IMR-90 (cell line): ENCODE measurements around the gene BCL2L13. TPM values are rescaled to one million over a fixed set of nuclear protein-coding genes. Genes with fewer than 3 reads are reported as not detected.

Experiments used
- ATAC-seq: fragments of 200-7000 bp; cut with Tn5 transposase; 2 replicates; pipeline ENCODE4 v1.9.1; 2020; ENCODE audit warnings: low read depth, mild to moderate bottlenecking, moderate library complexity
- BruUV-seq: library from RNA; stranded (reverse); fragments of 400-500 nt; replicated peaks from 2 replicates; lab custom pipeline; 2021; lab: Mats Ljungman, UMichigan
- CTCF ChIA-PET: fragments of 300-600 bp; formaldehyde crosslinking; extraction: SDS; loops from one replicate; lab custom pipeline; 2021; ENCODE audit warnings: antibody characterized with exemption; lab: Yijun Ruan, JAX
- POLR2A ChIA-PET: fragments of 300-600 bp; sonication (Branson Sonifier 250); formaldehyde crosslinking; loops from one replicate; lab custom pipeline; 2022; ENCODE audit warnings: antibody characterized with exemption; ENCODE audit not compliant: unreplicated experiment; lab: Charles Lee
- DNase-seq: peaks from one replicate; pipeline ENCODE4 v3.0.0; 2013
- H2AFZ ChIP-seq: replicated peaks from 2 replicates; pipeline ENCODE3; 2013; ENCODE audit warnings: low read length, mild to moderate bottlenecking; ENCODE audit not compliant: poor library complexity
- H2AK5ac ChIP-seq: 2 replicates; pipeline ENCODE4 v1.6.1; 2013; ENCODE audit warnings: low read depth, low read length, inconsistent platforms
- H2AK9ac ChIP-seq: replicated peaks from 2 replicates; pipeline ENCODE3; 2013; ENCODE audit warnings: mild to moderate bottlenecking, low read depth, low read length, moderate library complexity; ENCODE audit not compliant: poor library complexity
- H2BK120ac ChIP-seq: 2 replicates; pipeline ENCODE4 v1.6.1; 2013; ENCODE audit warnings: low read depth, low read length, inconsistent platforms
- H2BK15ac ChIP-seq: 3 replicates; pipeline ENCODE4 v1.6.1; 2013; ENCODE audit warnings: low read depth, low read length, inconsistent platforms
- H2BK20ac ChIP-seq: 2 replicates; pipeline ENCODE4 v1.6.1; 2013; ENCODE audit warnings: low read depth, mild to moderate bottlenecking, inconsistent platforms, low read length, moderate library complexity
- H2BK5ac ChIP-seq: 2 replicates; pipeline ENCODE4 v1.6.1; 2013; ENCODE audit warnings: mild to moderate bottlenecking, low read depth, low read length, inconsistent platforms; ENCODE audit not compliant: poor library complexity, severe bottlenecking
- H3K14ac ChIP-seq: replicated peaks from 2 replicates; pipeline ENCODE4 v1.6.1; 2013; ENCODE audit warnings: low read depth, low read length, inconsistent platforms
- H3K18ac ChIP-seq: 2 replicates; pipeline ENCODE4 v1.6.1; 2013; ENCODE audit warnings: low read depth, low read length, control low read depth
- H3K23ac ChIP-seq: 2 replicates; pipeline ENCODE4 v1.6.1; 2013; ENCODE audit warnings: low read depth, low read length, inconsistent platforms
- H3K27ac ChIP-seq: 2 replicates; pipeline ENCODE4 v1.5.1; 2013; ENCODE audit warnings: mild to moderate bottlenecking, control low read depth, low read length; ENCODE audit not compliant: insufficient read depth
- H3K27me3 ChIP-seq: 2 replicates; pipeline ENCODE4 v1.6.1; 2013; ENCODE audit warnings: low read length; ENCODE audit not compliant: control insufficient read depth, insufficient read depth
- H3K36me3 ChIP-seq: 2 replicates; pipeline ENCODE4 v1.6.1; 2013; ENCODE audit warnings: low read length, mixed read lengths; ENCODE audit not compliant: control insufficient read depth, insufficient read depth
- H3K4ac ChIP-seq: 2 replicates; pipeline ENCODE4 v1.6.1; 2013; ENCODE audit warnings: low read depth, low read length, inconsistent platforms
- H3K4me1 ChIP-seq: 2 replicates; pipeline ENCODE4 v1.6.1; 2013; ENCODE audit warnings: low read length, mixed read lengths; ENCODE audit not compliant: control insufficient read depth, insufficient read depth
- H3K4me2 ChIP-seq: 2 replicates; pipeline ENCODE4 v1.6.1; 2013; ENCODE audit warnings: low read depth, mild to moderate bottlenecking, control low read depth, low read length, moderate library complexity
- H3K4me3 ChIP-seq: 2 replicates; pipeline ENCODE4 v1.5.1; 2013; ENCODE audit warnings: low read depth, mild to moderate bottlenecking, control low read depth, low read length, moderate library complexity; ENCODE audit not compliant: insufficient read depth
- H3K56ac ChIP-seq: 2 replicates; pipeline ENCODE4 v1.6.1; 2013; ENCODE audit warnings: low read length, inconsistent platforms; ENCODE audit not compliant: insufficient read depth; ENCODE audit errors: extremely low read depth
- H3K79me1 ChIP-seq, 2 experiments: 2 replicates each; pipeline ENCODE4 v1.6.1; 2013; ENCODE audit warnings: low read length in 2 of 2, inconsistent platforms in 1 of 2, low read depth in 1 of 2
- H3K9ac ChIP-seq: 2 replicates; pipeline ENCODE4 v1.6.1; 2013; ENCODE audit warnings: low read depth, low read length, control low read depth
- H3K9me1 ChIP-seq: 2 replicates; pipeline ENCODE4 v1.6.1; 2013; ENCODE audit warnings: low read length, inconsistent platforms; ENCODE audit not compliant: insufficient read depth
- H3K9me3 ChIP-seq: 2 replicates; pipeline ENCODE4 v1.6.1; 2013; ENCODE audit warnings: low read length; ENCODE audit not compliant: control insufficient read depth, insufficient read depth
- H4K20me1 ChIP-seq: 2 replicates; pipeline ENCODE4 v1.6.1; 2013; ENCODE audit warnings: low read length, inconsistent platforms; ENCODE audit not compliant: insufficient read depth
- H4K5ac ChIP-seq: 2 replicates; pipeline ENCODE4 v1.6.1; 2013; ENCODE audit warnings: mild to moderate bottlenecking, low read depth, low read length, control low read depth
- H4K8ac ChIP-seq, 2 experiments: 2 replicates each; pipeline ENCODE4 v1.6.1; 2013; ENCODE audit warnings: low read depth in 2 of 2, low read length in 2 of 2, control low read depth in 1 of 2, inconsistent platforms in 1 of 2
- H4K91ac ChIP-seq: 2 replicates; pipeline ENCODE4 v1.6.1; 2013; ENCODE audit warnings: low read depth, low read length, inconsistent platforms; ENCODE audit not compliant: insufficient read depth
- BHLHE40 ChIP-seq: fragments of 150-350 bp; IDR thresholded peaks from 2 replicates; pipeline ENCODE4 v1.6.1; 2016; ENCODE audit warnings: mild to moderate bottlenecking, low read depth, low read length
- CEBPB ChIP-seq: IDR thresholded peaks from 2 replicates; pipeline ENCODE4 v1.6.1; 2012; ENCODE audit warnings: low read depth, low read length, improper control_type of control experiment
- CHD1 ChIP-seq: IDR thresholded peaks from 2 replicates; pipeline ENCODE4 v1.6.1; 2012; ENCODE audit warnings: low read depth, low read length, improper control_type of control experiment
- ELK1 ChIP-seq: fragments of 150-350 bp; IDR thresholded peaks from 2 replicates; pipeline ENCODE4 v1.6.1; 2016; ENCODE audit warnings: low read depth, mild to moderate bottlenecking, low read length, moderate library complexity, borderline replicate concordance
- NFE2L2 ChIP-seq: fragments of 150-350 bp; IDR thresholded peaks from 2 replicates; pipeline ENCODE4 v1.6.1; 2016; ENCODE audit warnings: low read depth, mild to moderate bottlenecking, low read length
- RAD21 ChIP-seq: IDR thresholded peaks from 2 replicates; pipeline ENCODE4 v1.6.1; 2012; ENCODE audit warnings: low read length, improper control_type of control experiment
- RCOR1 ChIP-seq: IDR thresholded peaks from 2 replicates; pipeline ENCODE4 v1.6.1; 2012; ENCODE audit warnings: mild to moderate bottlenecking, low read length, improper control_type of control experiment; ENCODE audit not compliant: insufficient replicate concordance
- SMC3 ChIP-seq: fragments of 150-350 bp; IDR thresholded peaks from 2 replicates; pipeline ENCODE4 v1.6.1; 2016; ENCODE audit warnings: low read depth, mild to moderate bottlenecking, antibody characterized with exemption, low read length, moderate library complexity
- WGBS, 2 experiments: methylation state at CpG; one replicate each; pipeline versions ENCODE4 v1.1.5 to v1.1.7; 2013; ENCODE audit warnings: missing lambda C conversion rate in 2 of 2; ENCODE audit not compliant: insufficient read length in 1 of 2; ENCODE audit errors: extremely low coverage in 2 of 2; 5-methylcytosine and 5-hydroxymethylcytosine counted together
- dilution Hi-C: fragments of 300-500 bp; cut with HindIII; formaldehyde crosslinking; loops from one replicate; pipeline ENCODE4 v1.14.3; 2018; ENCODE audit warnings: low sequenced_read_pairs; ENCODE audit not compliant: unreplicated experiment
- in situ Hi-C: fragments of 300-500 bp; cut with MboI; formaldehyde crosslinking; loops from 3 replicates; pipeline ENCODE4 v1.14.3; 2019; ENCODE audit warnings: low sequenced_read_pairs, inconsistent platforms, mixed read lengths
- intact Hi-C: fragments of 100-400 bp; cut with micrococcal nuclease; formaldehyde crosslinking; loops from 2 replicates; pipeline ENCODE4 v1.10.0; 2022
- polyA plus RNA-seq, 3 experiments: library from polyadenylated mRNA; depleted of rRNA; stranded (reverse); fragments of >200 nt; gene quantifications; 2 replicates each; pipeline ENCODE4 v1.2.3, GENCODE V29; 2012; ENCODE audit warnings: low replicate concordance in 1 of 3
- total RNA-seq: library from RNA; depleted of rRNA; stranded (reverse); fragments of >200 nt; gene quantifications from 2 replicates; pipeline ENCODE4 v1.2.3, GENCODE V29; 2012
- TF ChIP-seq, protein P1 (sequence below): fragments of 150-350 bp; IDR thresholded peaks from 2 replicates; pipeline ENCODE4 v1.6.1; 2017; ENCODE audit warnings: mild to moderate bottlenecking, antibody characterized with exemption, low read length, low read depth
- TF ChIP-seq, protein P2 (sequence below): conservative IDR thresholded peaks from 2 replicates; pipeline ENCODE4 v1.5.1; 2012; ENCODE audit warnings: mild to moderate bottlenecking, low read depth, low read length, improper control_type of control experiment

BCL2L13 gene
- total and polyA plus RNA-seq, 2 of the 4 experiments (the other 2 are of a cell fraction) = 42.6 to 86.7 TPM

DNA sequence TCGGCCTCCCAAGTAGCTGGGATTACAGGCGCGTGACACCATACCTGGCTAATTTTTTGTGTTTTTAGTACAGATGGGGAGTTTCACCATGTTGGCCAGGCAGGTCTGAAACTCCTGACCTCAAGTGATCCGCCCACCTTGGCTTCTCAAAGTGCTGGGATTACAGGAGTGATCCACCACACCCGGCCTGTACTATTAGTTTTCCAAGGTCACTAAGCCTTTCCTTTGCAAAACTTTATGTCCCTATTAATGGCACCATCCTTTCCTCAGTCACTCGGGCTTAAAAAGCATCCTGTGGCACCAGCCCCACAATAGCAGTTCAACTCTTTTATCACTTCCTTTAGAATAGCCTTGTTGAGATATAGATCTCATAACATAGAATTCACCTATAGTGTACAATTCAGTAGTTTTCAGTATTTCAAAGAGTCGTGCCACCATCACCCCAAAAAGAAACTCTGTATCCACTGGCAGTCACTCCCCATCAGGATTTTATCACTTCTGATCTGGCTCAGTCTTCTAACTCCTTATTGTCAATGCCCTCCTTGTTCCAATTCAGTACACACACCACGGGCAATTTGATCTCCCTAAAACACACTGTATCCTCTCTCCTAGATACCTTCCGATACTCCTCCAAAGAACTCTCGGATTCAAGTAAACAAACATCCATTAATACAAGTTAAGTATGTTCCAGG, 921 bp upstream of the BCL2L13 start:
- no peaks in the 10 kb centered on the region for H3K9me3 ChIP-seq
- no peak for TF ChIP-seq SMC3
- no peak for TF ChIP-seq RCOR1
- TF ChIP-seq RAD21 = no peak
- TF ChIP-seq CEBPB = no peak
- TF ChIP-seq, protein P1, sequence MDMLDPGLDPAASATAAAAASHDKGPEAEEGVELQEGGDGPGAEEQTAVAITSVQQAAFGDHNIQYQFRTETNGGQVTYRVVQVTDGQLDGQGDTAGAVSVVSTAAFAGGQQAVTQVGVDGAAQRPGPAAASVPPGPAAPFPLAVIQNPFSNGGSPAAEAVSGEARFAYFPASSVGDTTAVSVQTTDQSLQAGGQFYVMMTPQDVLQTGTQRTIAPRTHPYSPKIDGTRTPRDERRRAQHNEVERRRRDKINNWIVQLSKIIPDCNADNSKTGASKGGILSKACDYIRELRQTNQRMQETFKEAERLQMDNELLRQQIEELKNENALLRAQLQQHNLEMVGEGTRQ = no peak
- TF ChIP-seq CHD1 = no peak
- TF ChIP-seq NFE2L2 = no peak
- TF ChIP-seq, protein P2, sequence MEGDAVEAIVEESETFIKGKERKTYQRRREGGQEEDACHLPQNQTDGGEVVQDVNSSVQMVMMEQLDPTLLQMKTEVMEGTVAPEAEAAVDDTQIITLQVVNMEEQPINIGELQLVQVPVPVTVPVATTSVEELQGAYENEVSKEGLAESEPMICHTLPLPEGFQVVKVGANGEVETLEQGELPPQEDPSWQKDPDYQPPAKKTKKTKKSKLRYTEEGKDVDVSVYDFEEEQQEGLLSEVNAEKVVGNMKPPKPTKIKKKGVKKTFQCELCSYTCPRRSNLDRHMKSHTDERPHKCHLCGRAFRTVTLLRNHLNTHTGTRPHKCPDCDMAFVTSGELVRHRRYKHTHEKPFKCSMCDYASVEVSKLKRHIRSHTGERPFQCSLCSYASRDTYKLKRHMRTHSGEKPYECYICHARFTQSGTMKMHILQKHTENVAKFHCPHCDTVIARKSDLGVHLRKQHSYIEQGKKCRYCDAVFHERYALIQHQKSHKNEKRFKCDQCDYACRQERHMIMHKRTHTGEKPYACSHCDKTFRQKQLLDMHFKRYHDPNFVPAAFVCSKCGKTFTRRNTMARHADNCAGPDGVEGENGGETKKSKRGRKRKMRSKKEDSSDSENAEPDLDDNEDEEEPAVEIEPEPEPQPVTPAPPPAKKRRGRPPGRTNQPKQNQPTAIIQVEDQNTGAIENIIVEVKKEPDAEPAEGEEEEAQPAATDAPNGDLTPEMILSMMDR = no peak
- no peak for TF ChIP-seq BHLHE40
- no peak for TF ChIP-seq ELK1
- H2AFZ ChIP-seq = peak overlapping the region; percentile 97
- peak overlapping the region; percentile 93 for H3K4me2 ChIP-seq
- H4K8ac ChIP-seq = peak overlapping the region; percentile 94 to 100
- peak overlapping the region; percentile 97 for H4K91ac ChIP-seq
- peak overlapping the region; percentile 78 for H2BK120ac ChIP-seq
- H3K79me1 ChIP-seq = peaks cover 8 to 47% of the 10 kb centered on the region in 2 experiments
- peak overlapping the region; percentile 72; the same call in 1 of the 2 replicates for H2BK20ac ChIP-seq
- peak overlapping the region; percentile 92 for H3K56ac ChIP-seq
- H2AK9ac ChIP-seq = peak overlapping the region; percentile 95
- H3K27ac ChIP-seq = peak overlapping the region; percentile 94
- peak overlapping the region; percentile 96 for H2BK5ac ChIP-seq
- in situ Hi-C loops = loop anchor here (5.0 kb wide), 1 partner anchor 50 kb away; no protein-coding TSS in a partner anchor
- intact Hi-C loops = loop anchor here (2.0 to 5.0 kb wide), 3 partner anchors 75 to 89 kb away; partner anchors contain the start of gene SLC25A18
- H4K20me1 ChIP-seq = no peaks in the 10 kb centered on the region
- dilution Hi-C loops = no loop called here
- no peak; the same call in 1 of the 2 replicates for ATAC-seq
- peaks cover 2% of the 10 kb centered on the region for H3K4me1 ChIP-seq
- peak overlapping the region; percentile 69 for H3K4me3 ChIP-seq
- no peak for DNase-seq
- ChIA-PET CTCF (no interaction called here), POLR2A (interaction anchor here (0.6 kb wide), 1 partner anchor 96 kb away, joined by 3 read pairs; no protein-coding TSS in a partner anchor)
- H4K5ac ChIP-seq = peak overlapping the region; percentile 97
- peak overlapping the region; percentile 92 for H3K18ac ChIP-seq
- H2AK5ac ChIP-seq = peak overlapping the region; percentile 99
- TSS peak; percentile 65 for BruUV-seq
- 44% methylated on average over 4 of the region's 10 CpGs; no CpG with 5 or more reads in 1 of the 2 experiments for WGBS, 2 experiments
- H3K9ac ChIP-seq = peak overlapping the region; percentile 97
- H3K14ac ChIP-seq = peak overlapping the region; percentile 97
- peak overlapping the region; percentile 83; the same call in 2 of the 3 replicates for H2BK15ac ChIP-seq
- no peaks in the 10 kb centered on the region for H3K27me3 ChIP-seq
- H3K23ac ChIP-seq = peak overlapping the region; percentile 99
- H3K4ac ChIP-seq = peak overlapping the region; percentile 99
- no peaks in the 10 kb centered on the region; the same call in 1 of the 2 replicates for H3K9me1 ChIP-seq
- H3K36me3 ChIP-seq = no peaks in the 10 kb centered on the region
